Posterior vena cava (tissue), 2 donors: ENCODE results near the gene CNN1. TPM values are rescaled to one million over a fixed set of nuclear protein-coding genes. Genes with fewer than 3 reads are reported as not detected.

Experiments
- DNase-seq: peaks from one replicate; pipeline ENCODE4 v3.0.0-alpha.2; 2020; ENCODE audit warnings: low spot score
- intact Hi-C, 2 donors: fragments of 100-400 bp; cut with DNase I; formaldehyde crosslinking; loops; one replicate each; pipeline versions ENCODE4 v1.14.1 to v1.14.2; 2022 to 2023
- total RNA-seq, 2 donors: library from RNA; stranded (reverse); fragmentation: NEBNext Ultra II Directional; extraction: Animal tissue kit (Norgen Biotek cat#: 25700); gene quantifications; one replicate each; pipeline ENCODE4 v1.2.1, GENCODE V29; 2021
- donor health status: DM: yes; HTN: yes; CAD: no.
- donor health status: DM: yes; HTN: yes; CAD: no.

Gene CNN1
- total RNA-seq, 2 donors from 2014 or later, result 1,163 to 1,588 TPM

GRCh38 chr19:11528551-11529341 is 9.9 kb upstream of the CNN1 start, which contains the start of gene ECSIT:
Gene ECSIT, minus strand, starts transcription at chr19:11529134. Its CDS starts 9,964 bp downstream, at chr19:11519170.
- peak; percentile 99 for DNase-seq
- intact Hi-C loops, result no loop called here

- peak; percentile 89 for DNase-seq
- intact Hi-C loops, result no loop called here
These were observed 8.2 kb upstream of the CNN1 start for GRCh38 chr19:11530432-11530831.

- intact Hi-C loops, result no loop called here
- no peak for DNase-seq
These were observed 4.1 kb upstream of the CNN1 start for GRCh38 chr19:11534538-11534937.

- intact Hi-C loops, result no loop called here
- no peak for DNase-seq
These were observed 3.7 kb upstream of the CNN1 start for GRCh38 chr19:11534948-11535347.

- intact Hi-C loops, result no loop called here
- DNase-seq, result peak; percentile 97
These were observed 2.7 kb upstream of the CNN1 start for GRCh38 chr19:11535792-11536595.

- intact Hi-C loops, result no loop called here
These were observed 1.1 kb downstream of the CNN1 start for GRCh38 chr19:11539495-11540365.

GRCh38 chr19:11540645-11541044 is 2.0 kb downstream of the CNN1 start:
- no peak for DNase-seq

More at GRCh38 chr19:11539495-11540365, 1.1 kb downstream of the CNN1 start:
- no peak for DNase-seq

GRCh38 chr19:11541238-11541637 is 2.6 kb downstream of the CNN1 start:
- no peak for DNase-seq
- intact Hi-C loops, result no loop called here

More at GRCh38 chr19:11540645-11541044, 2.0 kb downstream of the CNN1 start:
- intact Hi-C loops, result no loop called here

- no peak for DNase-seq
- intact Hi-C loops, result loop anchor here in 1 of 2 donors (2.0 kb wide), 1 partner anchor 79 kb away; no protein-coding TSS in a partner anchor
These were observed 9.5 kb downstream of the CNN1 start for GRCh38 chr19:11547929-11548700.

- intact Hi-C loops, result no loop called here
- DNase-seq, result no peak
These were observed 10.8 kb downstream of the CNN1 start for GRCh38 chr19:11549386-11549953.

- no peak for DNase-seq
- intact Hi-C loops, result no loop called here
These were observed 11.6 kb downstream of the CNN1 start for GRCh38 chr19:11550265-11550664.

- intact Hi-C loops, result no loop called here
- DNase-seq, result peak; percentile 88
These were observed 13.1 kb downstream of the CNN1 start for GRCh38 chr19:11551603-11552235.

- no peak for DNase-seq
These were observed 14.2 kb downstream of the CNN1 start for GRCh38 chr19:11552666-11553372.

GRCh38 chr19:11554160-11554559 is 15.5 kb downstream of the CNN1 start:
- DNase-seq, result no peak
- intact Hi-C loops, result no loop called here

More at GRCh38 chr19:11552666-11553372, 14.2 kb downstream of the CNN1 start:
- intact Hi-C loops, result no loop called here

- no peak for DNase-seq
- intact Hi-C loops, result no loop called here
These were observed 16.6 kb downstream of the CNN1 start for GRCh38 chr19:11555246-11555645.

GRCh38 chr19:11556634-11557420 is 18.2 kb downstream of the CNN1 start:
- no peak for DNase-seq
- intact Hi-C loops, result no loop called here
